AG09309 (cell line): ENCODE data around the gene KDM1B.

ENCODE experiments used
- DNase-seq: peaks from one replicate; pipeline ENCODE4 v3.0.0-alpha.2; 2010; ENCODE audit warnings: low read depth
- H3K4me3 ChIP-seq: 2 replicates; pipeline ENCODE4 v1.5.1; 2011; ENCODE audit warnings: mild to moderate bottlenecking, low read depth, low read length, moderate library complexity; ENCODE audit not compliant: control insufficient read depth
- CTCF ChIP-seq: IDR thresholded peaks from 2 replicates; pipeline ENCODE4 v1.5.1; 2011; ENCODE audit warnings: mild to moderate bottlenecking, low read depth, low read length, inconsistent platforms; ENCODE audit not compliant: insufficient read depth, control insufficient read depth; ENCODE audit errors: missing control alignments

KDM1B gene

GRCh38 chr6:18183766-18184165, 28.5 kb downstream of the KDM1B start:
- DNase-seq, result no peak
- H3K4me3 ChIP-seq, result no peak overlapping the region
- no peak for TF ChIP-seq CTCF

- DNase-seq, result no peak
- H3K4me3 ChIP-seq, result no peak overlapping the region
- TF ChIP-seq CTCF, result no peak
These were observed 30.4 kb downstream of the KDM1B start for GRCh38 chr6:18185624-18186023.

GRCh38 chr6:18186033-18186432, 30.8 kb downstream of the KDM1B start:
- TF ChIP-seq CTCF, result no peak
- DNase-seq, result no peak
- H3K4me3 ChIP-seq, result no peak overlapping the region

GRCh38 chr6:18186540-18187250, 31.5 kb downstream of the KDM1B start:
- no peak overlapping the region for H3K4me3 ChIP-seq
- TF ChIP-seq CTCF, result no peak
- DNase-seq, result no peak

GRCh38 chr6:18187701-18188100, 32.5 kb downstream of the KDM1B start:
- DNase-seq, result no peak
- TF ChIP-seq CTCF, result no peak
- H3K4me3 ChIP-seq, result no peak overlapping the region

- no peak for DNase-seq
- H3K4me3 ChIP-seq, result no peak overlapping the region
- no peak for TF ChIP-seq CTCF
These were observed 34.0 kb downstream of the KDM1B start for GRCh38 chr6:18189196-18189595.
